HEK293 (cell line): ENCODE results near the gene ALOX5.

Experiments used
- BCL11A ChIP-seq: fragments of 450-650 bp; formaldehyde crosslinking; IDR thresholded peaks from 2 replicates; pipeline ENCODE4 v1.5.1; 2016; ENCODE audit warnings: low read depth, missing biosample characterization, missing genetic modification characterization
- CTCF ChIP-seq: fragments of 450-650 bp; formaldehyde crosslinking; IDR thresholded peaks from 2 replicates; pipeline ENCODE4 v1.5.1; 2016; ENCODE audit warnings: missing biosample characterization, missing genetic modification characterization
- ELK4 ChIP-seq: IDR thresholded peaks from 2 replicates; pipeline ENCODE4 v1.6.1; 2011; ENCODE audit warnings: mild to moderate bottlenecking, low read depth, low read length, borderline replicate concordance
- KLF1 ChIP-seq: fragments of 450-650 bp; formaldehyde crosslinking; IDR thresholded peaks from 2 replicates; pipeline ENCODE4 v1.5.1; 2016; ENCODE audit warnings: missing biosample characterization, missing genetic modification characterization
- REST ChIP-seq: fragments of 450-650 bp; formaldehyde crosslinking; IDR thresholded peaks from 2 replicates; pipeline ENCODE4 v1.5.1; 2016; ENCODE audit warnings: missing biosample characterization, missing genetic modification characterization
- YY2 ChIP-seq: fragments of 450-650 bp; formaldehyde crosslinking; IDR thresholded peaks from 2 replicates; pipeline ENCODE4 v1.5.1; 2016; ENCODE audit warnings: missing biosample characterization, missing genetic modification characterization
- ZFP41 ChIP-seq: fragments of 450-650 bp; formaldehyde crosslinking; IDR thresholded peaks from 2 replicates; pipeline ENCODE4 v1.5.1; 2016; ENCODE audit warnings: missing biosample characterization, missing genetic modification characterization, borderline replicate concordance
- ZNF146 ChIP-seq: fragments of 450-650 bp; formaldehyde crosslinking; IDR thresholded peaks from 2 replicates; pipeline ENCODE4 v1.5.1; 2016; ENCODE audit warnings: missing biosample characterization, missing genetic modification characterization
- ZNF202 ChIP-seq: fragments of 450-650 bp; formaldehyde crosslinking; IDR thresholded peaks from 2 replicates; pipeline ENCODE4 v1.5.1; 2016; ENCODE audit warnings: missing biosample characterization, missing genetic modification characterization, borderline replicate concordance
- ZNF416 ChIP-seq: fragments of 450-650 bp; formaldehyde crosslinking; IDR thresholded peaks from 2 replicates; pipeline ENCODE4 v1.5.1; 2016; ENCODE audit warnings: missing biosample characterization, missing genetic modification characterization
- ZNF660 ChIP-seq: fragments of 450-650 bp; IDR thresholded peaks from 2 replicates; pipeline ENCODE4 v1.5.1; 2018; ENCODE audit warnings: missing biosample characterization, mild to moderate bottlenecking, missing genetic modification characterization
- TF ChIP-seq, protein P1 (sequence below): fragments of 450-650 bp; formaldehyde crosslinking; IDR thresholded peaks from 2 replicates; pipeline ENCODE4 v1.5.1; 2016; ENCODE audit warnings: missing biosample characterization, missing genetic modification characterization
- TF ChIP-seq, protein P2 (sequence below): fragments of 450-650 bp; formaldehyde crosslinking; IDR thresholded peaks from 2 replicates; pipeline ENCODE4 v1.5.1; 2017; ENCODE audit warnings: missing biosample characterization, missing genetic modification characterization
- TF ChIP-seq, protein P3 (sequence below): fragments of 450-650 bp; formaldehyde crosslinking; IDR thresholded peaks from 2 replicates; pipeline ENCODE4 v1.5.1; 2017; ENCODE audit warnings: missing biosample characterization, missing genetic modification characterization

DNA sequence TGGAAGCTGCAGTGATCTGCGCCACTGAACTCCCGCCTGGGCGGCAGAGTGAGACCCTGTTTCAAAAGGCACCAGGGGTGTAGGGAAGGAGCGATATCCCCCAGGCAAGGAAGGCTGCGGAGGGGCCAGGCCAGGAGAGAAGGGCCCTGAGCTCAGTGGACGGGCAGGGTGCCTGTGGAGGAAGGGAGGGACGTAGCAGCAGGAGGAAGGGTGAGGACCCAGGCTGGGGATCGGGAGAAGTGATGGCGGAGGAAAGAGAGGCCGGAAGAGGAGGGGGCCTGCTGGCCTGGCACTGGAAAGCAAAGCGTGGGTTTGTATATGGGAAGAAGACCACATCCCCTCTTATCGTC is 45.6 kb downstream of the ALOX5 start:
- TF ChIP-seq KLF1 (tag by site-specific recombination), result no peak
- no peak for TF ChIP-seq CTCF (tag by site-specific recombination)
- no peak for TF ChIP-seq ZFP41 (tag by site-specific recombination)
- TF ChIP-seq, protein P1, sequence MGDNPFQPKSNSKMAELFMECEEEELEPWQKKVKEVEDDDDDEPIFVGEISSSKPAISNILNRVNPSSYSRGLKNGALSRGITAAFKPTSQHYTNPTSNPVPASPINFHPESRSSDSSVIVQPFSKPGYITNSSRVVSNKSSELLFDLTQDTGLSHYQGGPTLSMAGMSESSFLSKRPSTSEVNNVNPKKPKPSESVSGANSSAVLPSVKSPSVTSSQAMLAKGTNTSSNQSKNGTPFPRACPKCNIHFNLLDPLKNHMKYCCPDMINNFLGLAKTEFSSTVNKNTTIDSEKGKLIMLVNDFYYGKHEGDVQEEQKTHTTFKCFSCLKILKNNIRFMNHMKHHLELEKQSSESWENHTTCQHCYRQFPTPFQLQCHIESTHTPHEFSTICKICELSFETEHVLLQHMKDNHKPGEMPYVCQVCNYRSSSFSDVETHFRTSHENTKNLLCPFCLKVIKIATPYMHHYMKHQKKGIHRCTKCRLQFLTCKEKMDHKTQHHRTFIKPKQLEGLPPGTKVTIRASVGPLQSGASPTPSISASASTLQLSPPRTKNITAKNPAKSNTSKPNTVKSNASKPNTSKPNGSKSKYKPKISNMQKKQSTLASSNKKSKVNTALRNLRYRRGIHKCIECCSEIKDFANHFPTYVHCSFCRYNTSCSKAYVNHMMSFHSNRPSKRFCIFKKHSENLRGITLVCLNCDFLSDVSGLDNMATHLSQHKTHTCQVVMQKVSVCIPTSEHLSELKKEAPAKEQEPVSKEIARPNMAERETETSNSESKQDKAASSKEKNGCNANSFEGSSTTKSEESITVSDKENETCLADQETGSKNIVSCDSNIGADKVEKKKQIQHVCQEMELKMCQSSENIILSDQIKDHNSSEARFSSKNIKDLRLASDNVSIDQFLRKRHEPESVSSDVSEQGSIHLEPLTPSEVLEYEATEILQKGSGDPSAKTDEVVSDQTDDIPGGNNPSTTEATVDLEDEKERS (tag by site-specific recombination), result no peak
- TF ChIP-seq ZNF202 (tag by site-specific recombination), result no peak
- TF ChIP-seq ZNF660, result no peak
- TF ChIP-seq ZNF416 (tag by site-specific recombination), result no peak
- no peak for TF ChIP-seq REST (tag by site-specific recombination)
- no peak for TF ChIP-seq BCL11A
- no peak for TF ChIP-seq YY2 (tag by site-specific recombination)
- TF ChIP-seq, protein P2, sequence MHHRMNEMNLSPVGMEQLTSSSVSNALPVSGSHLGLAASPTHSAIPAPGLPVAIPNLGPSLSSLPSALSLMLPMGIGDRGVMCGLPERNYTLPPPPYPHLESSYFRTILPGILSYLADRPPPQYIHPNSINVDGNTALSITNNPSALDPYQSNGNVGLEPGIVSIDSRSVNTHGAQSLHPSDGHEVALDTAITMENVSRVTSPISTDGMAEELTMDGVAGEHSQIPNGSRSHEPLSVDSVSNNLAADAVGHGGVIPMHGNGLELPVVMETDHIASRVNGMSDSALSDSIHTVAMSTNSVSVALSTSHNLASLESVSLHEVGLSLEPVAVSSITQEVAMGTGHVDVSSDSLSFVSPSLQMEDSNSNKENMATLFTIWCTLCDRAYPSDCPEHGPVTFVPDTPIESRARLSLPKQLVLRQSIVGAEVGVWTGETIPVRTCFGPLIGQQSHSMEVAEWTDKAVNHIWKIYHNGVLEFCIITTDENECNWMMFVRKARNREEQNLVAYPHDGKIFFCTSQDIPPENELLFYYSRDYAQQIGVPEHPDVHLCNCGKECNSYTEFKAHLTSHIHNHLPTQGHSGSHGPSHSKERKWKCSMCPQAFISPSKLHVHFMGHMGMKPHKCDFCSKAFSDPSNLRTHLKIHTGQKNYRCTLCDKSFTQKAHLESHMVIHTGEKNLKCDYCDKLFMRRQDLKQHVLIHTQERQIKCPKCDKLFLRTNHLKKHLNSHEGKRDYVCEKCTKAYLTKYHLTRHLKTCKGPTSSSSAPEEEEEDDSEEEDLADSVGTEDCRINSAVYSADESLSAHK (tag by site-specific recombination), result no peak
- TF ChIP-seq ELK4, result no peak
- TF ChIP-seq, protein P3, sequence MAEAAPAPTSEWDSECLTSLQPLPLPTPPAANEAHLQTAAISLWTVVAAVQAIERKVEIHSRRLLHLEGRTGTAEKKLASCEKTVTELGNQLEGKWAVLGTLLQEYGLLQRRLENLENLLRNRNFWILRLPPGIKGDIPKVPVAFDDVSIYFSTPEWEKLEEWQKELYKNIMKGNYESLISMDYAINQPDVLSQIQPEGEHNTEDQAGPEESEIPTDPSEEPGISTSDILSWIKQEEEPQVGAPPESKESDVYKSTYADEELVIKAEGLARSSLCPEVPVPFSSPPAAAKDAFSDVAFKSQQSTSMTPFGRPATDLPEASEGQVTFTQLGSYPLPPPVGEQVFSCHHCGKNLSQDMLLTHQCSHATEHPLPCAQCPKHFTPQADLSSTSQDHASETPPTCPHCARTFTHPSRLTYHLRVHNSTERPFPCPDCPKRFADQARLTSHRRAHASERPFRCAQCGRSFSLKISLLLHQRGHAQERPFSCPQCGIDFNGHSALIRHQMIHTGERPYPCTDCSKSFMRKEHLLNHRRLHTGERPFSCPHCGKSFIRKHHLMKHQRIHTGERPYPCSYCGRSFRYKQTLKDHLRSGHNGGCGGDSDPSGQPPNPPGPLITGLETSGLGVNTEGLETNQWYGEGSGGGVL, result no peak
- TF ChIP-seq ZNF146, result no peak
